DMS53 treated with DMSO at 0.1 percent for 48 hours (cell line): ENCODE data around the gene PLPPR5.

ENCODE experiments used
- DNase-seq: peaks from one replicate; lab custom pipeline; 2025; ENCODE audit not compliant: unreplicated experiment; lab: John Stamatoyannopoulos, UW

The PLPPR5 gene

GRCh38 chr1:98860329-98860728 lies 144.3 kb downstream of the PLPPR5 start:
- no peak for DNase-seq

DNA sequence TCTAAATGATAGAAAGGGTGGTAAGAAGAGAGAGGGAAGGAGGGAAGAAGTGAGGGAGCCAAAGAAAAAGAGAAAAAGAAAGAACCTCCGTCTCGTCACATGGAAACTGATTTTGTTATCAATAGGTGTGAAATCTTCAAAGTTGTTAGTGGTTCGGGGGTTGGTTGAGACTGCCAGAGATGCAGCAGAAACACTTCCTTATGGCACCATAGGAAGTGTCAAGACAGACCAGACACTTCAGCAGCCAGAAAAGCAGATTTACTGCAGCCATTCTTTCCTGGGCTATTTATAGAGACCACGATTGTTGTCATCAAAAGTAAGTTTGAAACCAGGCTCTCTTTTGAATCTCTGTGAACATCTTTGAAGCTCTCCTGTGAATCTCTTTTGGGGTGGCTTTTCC lies 150.5 kb downstream of the PLPPR5 start:
- DNase-seq = no peak

GRCh38 chr1:98849969-98850636 lies 154.6 kb downstream of the PLPPR5 start:
- no peak for DNase-seq

- DNase-seq = peak; percentile 11
Measured at GRCh38 chr1:98842241-98842640, 162.4 kb downstream of the PLPPR5 start.
